Measurements from ENCODE around the gene HS1BP3.

The HS1BP3 gene

GRCh38 chr2:20627712-20628380 lies 23.1 kb downstream of the HS1BP3 start:
- FAIRE-seq, result no peak

- no peak for FAIRE-seq
These were observed 24.0 kb downstream of the HS1BP3 start for GRCh38 chr2:20626698-20627513.

- no peak for FAIRE-seq
These were observed 24.6 kb downstream of the HS1BP3 start for GRCh38 chr2:20626392-20626697.

GRCh38 chr2:20625491-20626391 lies 25.2 kb downstream of the HS1BP3 start:
- no peak for FAIRE-seq

GRCh38 chr2:20624884-20625485 lies 25.9 kb downstream of the HS1BP3 start:
- FAIRE-seq, result no peak

- no peak for FAIRE-seq
These were observed 26.6 kb downstream of the HS1BP3 start for GRCh38 chr2:20624156-20624883.

- no peak for FAIRE-seq
These were observed 27.1 kb downstream of the HS1BP3 start for GRCh38 chr2:20623741-20624155.

- FAIRE-seq, result no peak
These were observed 27.7 kb downstream of the HS1BP3 start for GRCh38 chr2:20623241-20623640.

- FAIRE-seq, result no peak
These were observed 28.2 kb downstream of the HS1BP3 start for GRCh38 chr2:20622731-20623130.

- FAIRE-seq, result no peak
These were observed 28.6 kb downstream of the HS1BP3 start for GRCh38 chr2:20622296-20622686.

GRCh38 chr2:20621366-20622295 lies 29.3 kb downstream of the HS1BP3 start:
- no peak for FAIRE-seq

- FAIRE-seq, result no peak
These were observed 30.1 kb downstream of the HS1BP3 start for GRCh38 chr2:20620696-20621365.

GRCh38 chr2:20620271-20620681 lies 30.6 kb downstream of the HS1BP3 start:
- no peak for FAIRE-seq

GRCh38 chr2:20619624-20620024 lies 31.3 kb downstream of the HS1BP3 start:
- FAIRE-seq, result no peak

GRCh38 chr2:20618886-20619521 lies 31.9 kb downstream of the HS1BP3 start:
- no peak for FAIRE-seq

GRCh38 chr2:20618468-20618885 lies 32.4 kb downstream of the HS1BP3 start:
- no peak for FAIRE-seq

- FAIRE-seq, result no peak
These were observed 32.9 kb downstream of the HS1BP3 start for GRCh38 chr2:20617892-20618467.

- no peak for FAIRE-seq
These were observed 33.8 kb downstream of the HS1BP3 start for GRCh38 chr2:20617081-20617575.

GRCh38 chr2:20616341-20616871 lies 34.5 kb downstream of the HS1BP3 start:
- FAIRE-seq, result no peak
